H1 (cell line): ENCODE data around the gene DDX31. TPM values are rescaled to one million over a fixed set of nuclear protein-coding genes. Genes with fewer than 3 reads are reported as not detected.

Experiments used
- CTCF ChIA-PET: fragments of 300-600 bp; sonication (Branson Sonifier 250); formaldehyde crosslinking; loops from one replicate; lab custom pipeline; 2021; ENCODE audit not compliant: partially characterized antibody; lab: Charles Lee
- POLR2A ChIA-PET: fragments of 300-600 bp; sonication (Branson Sonifier 250); formaldehyde crosslinking; loops from one replicate; lab custom pipeline; 2021; ENCODE audit warnings: inconsistent platforms; ENCODE audit not compliant: partially characterized antibody; lab: Charles Lee
- DNase-seq, 2 experiments: peaks; one replicate each; pipeline versions ENCODE4 v3.0.0 to v3.0.0-alpha.2; 2010 to 2022; ENCODE audit warnings: low spot score in 2 of 2, low read depth in 1 of 2, mixed read lengths in 1 of 2
- FAIRE-seq: peaks from 2 replicates; lab custom pipeline; 2011; peaks lifted over from hg19 to GRCh38; lab: Jason Lieb, UNC
- H2AFZ ChIP-seq: 2 replicates; pipeline ENCODE4 v1.8.1; 2012; ENCODE audit warnings: low read length, inconsistent platforms
- H2AK5ac ChIP-seq: 2 replicates; pipeline ENCODE4 v1.6.1; 2013; ENCODE audit warnings: low read depth, low read length
- H2BK120ac ChIP-seq: replicated peaks from 2 replicates; pipeline ENCODE3; 2013; ENCODE audit warnings: low read depth, low read length, inconsistent platforms
- H2BK12ac ChIP-seq: 2 replicates; pipeline ENCODE4 v1.6.1; 2013; ENCODE audit warnings: low read depth, low read length
- H2BK15ac ChIP-seq: 2 replicates; pipeline ENCODE4 v1.6.1; 2013; ENCODE audit warnings: low read length
- H2BK20ac ChIP-seq: 2 replicates; pipeline ENCODE4 v1.6.1; 2013; ENCODE audit warnings: low read length
- H2BK5ac ChIP-seq: 2 replicates; pipeline ENCODE4 v1.6.1; 2013; ENCODE audit warnings: low read depth, low read length
- H3K14ac ChIP-seq: 2 replicates; pipeline ENCODE4 v1.6.1; 2013; ENCODE audit warnings: inconsistent platforms; ENCODE audit not compliant: insufficient read length
- H3K18ac ChIP-seq: 2 replicates; pipeline ENCODE4 v1.6.1; 2013; ENCODE audit warnings: low read length; ENCODE audit errors: extremely low read depth
- H3K23ac ChIP-seq: 2 replicates; pipeline ENCODE4 v1.6.1; 2013; ENCODE audit warnings: inconsistent platforms; ENCODE audit not compliant: insufficient read length
- H3K23me2 ChIP-seq: 2 replicates; pipeline ENCODE4 v1.6.1; 2013; ENCODE audit warnings: low read depth, low read length
- H3K27ac ChIP-seq: 2 replicates; pipeline ENCODE4 v1.6.1; 2011; ENCODE audit warnings: low read depth, low read length, inconsistent platforms
- H3K27me3 ChIP-seq, 4 experiments: replicated peaks in 1 of 4; 1 replicate in 1 of 4; 2 replicates in 3 of 4; pipeline versions ENCODE4 v1.6.1 to v1.8.1; 2011 to 2013; ENCODE audit warnings: low read length in 3 of 4, mild to moderate bottlenecking in 3 of 4, inconsistent platforms in 2 of 4, mixed read lengths in 2 of 4, moderate library complexity in 1 of 4; ENCODE audit not compliant: control insufficient read depth in 3 of 4, insufficient read depth in 3 of 4; ENCODE audit errors: extremely low read depth in 1 of 4
- H3K36me3 ChIP-seq, 4 experiments: 2 replicates each; pipeline versions ENCODE4 v1.6.1 to v1.8.1; 2011 to 2013; ENCODE audit warnings: mild to moderate bottlenecking in 4 of 4, low read length in 3 of 4, moderate library complexity in 2 of 4, control low read depth in 1 of 4, inconsistent platforms in 1 of 4; ENCODE audit not compliant: insufficient read depth in 4 of 4, control insufficient read depth in 2 of 4
- H3K4ac ChIP-seq: replicated peaks from 2 replicates; pipeline ENCODE3; 2013; ENCODE audit warnings: low read length, low read depth, mixed read lengths, inconsistent platforms; ENCODE audit not compliant: insufficient read length
- H3K4me1 ChIP-seq, 4 experiments: replicated peaks in 1 of 4; 1 replicate in 1 of 4; 2 replicates in 3 of 4; pipeline versions ENCODE4 v1.6.1 to v1.8.1; 2011 to 2013; ENCODE audit warnings: low read length in 3 of 4, inconsistent platforms in 2 of 4, mixed read lengths in 1 of 4; ENCODE audit not compliant: insufficient read depth in 4 of 4, control insufficient read depth in 3 of 4
- H3K4me2 ChIP-seq, 2 experiments: 2 replicates each; pipeline versions ENCODE4 v1.6.1 to v1.8.1; 2011 to 2013; ENCODE audit warnings: low read depth in 2 of 2, low read length in 2 of 2, control low read depth in 1 of 2, inconsistent platforms in 1 of 2, mild to moderate bottlenecking in 1 of 2; ENCODE audit not compliant: insufficient read depth in 1 of 2
- H3K4me3 ChIP-seq, 4 experiments: fragments of 200-600, 300-600 bp in 1 of 4; sonication (generic), shearing (Covaris generic), sonication (Bioruptor Twin) in 1 of 4; 2 replicates each; pipeline versions ENCODE4 v1.5.1 to v1.8.1; 2011 to 2016; ENCODE audit warnings: low read length in 4 of 4, low read depth in 3 of 4, control low read depth in 2 of 4, inconsistent platforms in 2 of 4, mild to moderate bottlenecking in 2 of 4, mixed read lengths in 1 of 4, moderate library complexity in 1 of 4; ENCODE audit not compliant: insufficient read depth in 2 of 4; ENCODE audit errors: extremely low read depth in 1 of 4
- H3K56ac ChIP-seq: replicated peaks from 2 replicates; pipeline ENCODE3; 2013; ENCODE audit warnings: low read depth, mild to moderate bottlenecking, mixed read lengths, low read length, inconsistent platforms; ENCODE audit not compliant: insufficient read length
- H3K79me1 ChIP-seq: 2 replicates; pipeline ENCODE4 v1.6.1; 2013; ENCODE audit warnings: low read depth, low read length, control low read depth
- H3K79me2 ChIP-seq, 2 experiments: 2 replicates each; pipeline versions ENCODE4 v1.6.1 to v1.8.1; 2012 to 2013; ENCODE audit warnings: low read length in 2 of 2, mild to moderate bottlenecking in 2 of 2, inconsistent platforms in 1 of 2; ENCODE audit not compliant: insufficient read depth in 2 of 2, control insufficient read depth in 1 of 2
- H3K9ac ChIP-seq, 4 experiments: replicated peaks in 1 of 4; 1 replicate in 1 of 4; 2 replicates in 3 of 4; pipeline versions ENCODE4 v1.6.1 to v1.8.1; 2011 to 2013; ENCODE audit warnings: low read depth in 3 of 4, low read length in 3 of 4, control low read depth in 2 of 4, mild to moderate bottlenecking in 2 of 4, moderate library complexity in 2 of 4, inconsistent platforms in 1 of 4; ENCODE audit errors: extremely low read depth in 1 of 4
- H3K9me3 ChIP-seq, 2 experiments: 2 replicates each; pipeline versions ENCODE4 v1.6.1 to v1.8.1; 2012 to 2013; ENCODE audit warnings: mild to moderate bottlenecking in 2 of 2, moderate library complexity in 2 of 2, control low read depth in 1 of 2, inconsistent platforms in 1 of 2, low read depth in 1 of 2, low read length in 1 of 2, mixed read lengths in 1 of 2; ENCODE audit not compliant: insufficient read depth in 2 of 2
- H4K20me1 ChIP-seq, 2 experiments: replicated peaks in 1 of 2; 2 replicates each; pipeline versions ENCODE3 to v1.8.1; 2011 to 2013; ENCODE audit warnings: inconsistent platforms in 2 of 2, low read length in 2 of 2, mild to moderate bottlenecking in 1 of 2; ENCODE audit not compliant: insufficient read depth in 2 of 2, control insufficient read depth in 1 of 2
- H4K5ac ChIP-seq: 2 replicates; pipeline ENCODE4 v1.6.1; 2013; ENCODE audit warnings: low read length, low read depth, mixed read lengths, inconsistent platforms; ENCODE audit not compliant: insufficient read length
- H4K8ac ChIP-seq: 2 replicates; pipeline ENCODE4 v1.8.0; 2013; ENCODE audit warnings: mild to moderate bottlenecking, moderate library complexity, low read length, inconsistent platforms; ENCODE audit not compliant: insufficient read depth; ENCODE audit errors: extremely low read depth
- H4K91ac ChIP-seq: replicated peaks from 2 replicates; pipeline ENCODE3; 2013; ENCODE audit warnings: low read length, mixed read lengths, inconsistent platforms; ENCODE audit not compliant: insufficient read length
- CBX8 ChIP-seq: fragments of 300-800, 300-1000 bp; sonication (generic); IDR thresholded peaks from 2 replicates; pipeline ENCODE4 v1.7.1; 2016; ENCODE audit warnings: low read depth, low read length, borderline replicate concordance
- CHD2 ChIP-seq: IDR thresholded peaks from 2 replicates; pipeline ENCODE4 v1.6.1; 2012; ENCODE audit warnings: low read length, improper control_type of control experiment
- EZH2 ChIP-seq: fragments of 200-600 bp; sonication (generic); IDR thresholded peaks from 2 replicates; pipeline ENCODE4 v1.7.1; 2012; ENCODE audit warnings: low read depth, mild to moderate bottlenecking, moderate library complexity, low read length, inconsistent platforms; ENCODE audit not compliant: severe bottlenecking
- RXRA ChIP-seq: IDR thresholded peaks from 2 replicates; pipeline ENCODE4 v1.6.1; 2011; ENCODE audit warnings: low read depth, mild to moderate bottlenecking, low read length, moderate library complexity; ENCODE audit not compliant: insufficient read depth
- SP2 ChIP-seq: IDR thresholded peaks from 2 replicates; pipeline ENCODE4 v1.6.1; 2012; ENCODE audit warnings: mild to moderate bottlenecking, low read length, inconsistent platforms
- YY1 ChIP-seq: IDR thresholded peaks from 2 replicates; pipeline ENCODE4 v1.6.1; 2011; ENCODE audit warnings: low read depth, mild to moderate bottlenecking, low read length
- WGBS, 2 experiments: shearing (Covaris generic) in 1 of 2; methylation state at CpG; one replicate each; pipeline versions ENCODE4 v1.1.6 to v1.1.7; 2013 to 2015; ENCODE audit warnings: low lambda C conversion rate in 2 of 2, mixed read lengths in 2 of 2, inconsistent platforms in 1 of 2, low coverage in 1 of 2, missing lambda C conversion rate in 1 of 2; ENCODE audit not compliant: insufficient replicate concordance in 2 of 2, insufficient coverage in 1 of 2, insufficient read length in 1 of 2; ENCODE audit errors: extremely low coverage in 1 of 2, missing lambda C conversion rate in 1 of 2; 5-methylcytosine and 5-hydroxymethylcytosine counted together
- polyA plus RNA-seq, 7 experiments: library from polyadenylated mRNA; depleted of rRNA in 3 of 7; stranded (reverse) in 5 of 7; unstranded in 2 of 7; fragments of >200 nt in 5 of 7; fragments of 200-250 nt in 2 of 7; gene quantifications; 1 replicate in 5 of 7; 2 replicates in 1 of 7; 4 replicates in 1 of 7; pipeline versions ENCODE4 v1.2.1 to v1.2.3, GENCODE V29; 2011 to 2013; ENCODE audit warnings: missing spikeins in 2 of 7, mixed read lengths in 2 of 7
- total RNA-seq: library from RNA; stranded (reverse); fragmentation: NEBNext Ultra II Directional; extraction: Animal tissue kit (Norgen Biotek cat#: 25700); gene quantifications from 2 replicates; pipeline ENCODE4 v1.2.1, GENCODE V29; 2021

Gene DDX31
- total and polyA plus RNA-seq, 2 of the 8 experiments (the other 6 are each of a cell fraction or from before 2014, with no cell fraction given): 9.5 to 23.7 TPM

GRCh38 chr9:132562306-132562573 is 107.5 kb downstream of the DDX31 start:
- no peak overlapping the region for H3K4me2 ChIP-seq
- H3K4me1 ChIP-seq: peaks cover 0 to 3% (median 0%) of the 10 kb centered on the region in 4 experiments; a peak in 1 of 7 replicates
- no peak overlapping the region for H4K91ac ChIP-seq
- no peak for DNase-seq
- H3K9ac ChIP-seq: no peak overlapping the region
- H3K23me2 ChIP-seq: no peaks in the 10 kb centered on the region
- no peaks in the 10 kb centered on the region for H3K36me3 ChIP-seq
- H3K27me3 ChIP-seq: no peaks in the 10 kb centered on the region
- no peak overlapping the region for H2BK15ac ChIP-seq
- no peak overlapping the region for H2BK120ac ChIP-seq
- FAIRE-seq: no peak
- H4K20me1 ChIP-seq: no peaks in the 10 kb centered on the region
- H3K4me3 ChIP-seq: no peak overlapping the region
- CTCF ChIA-PET: interaction anchor here (0.6 to 2.8 kb wide), 4 partner anchors 9 to 54 kb away, joined by 3 to 13 read pairs (median 8); no protein-coding TSS in a partner anchor
- H3K27ac ChIP-seq: no peak overlapping the region
- no peak overlapping the region for H3K4ac ChIP-seq
- POLR2A ChIA-PET: no interaction called here
- no peak overlapping the region for H3K56ac ChIP-seq
- no peaks in the 10 kb centered on the region for H3K79me1 ChIP-seq
- no peaks in the 10 kb centered on the region for H3K79me2 ChIP-seq
- H2AFZ ChIP-seq: no peak overlapping the region
- no peak overlapping the region for H2BK20ac ChIP-seq
- no peak for TF ChIP-seq EZH2
- no peak for TF ChIP-seq CBX8
- TF ChIP-seq YY1: no peak
- no peak for TF ChIP-seq SP2
- no peak for TF ChIP-seq CHD2
- no peak for TF ChIP-seq RXRA
- no peak overlapping the region for H3K18ac ChIP-seq
- no peak overlapping the region for H4K5ac ChIP-seq
- H2BK12ac ChIP-seq: no peak overlapping the region
- no peak overlapping the region for H2BK5ac ChIP-seq
- peaks cover 0 to 2% of the 10 kb centered on the region in 2 experiments; a peak in 1 of 4 replicates for H3K9me3 ChIP-seq
- no peak overlapping the region for H3K14ac ChIP-seq
- no peak overlapping the region for H3K23ac ChIP-seq
- WGBS, 2 experiments: 81% methylated on average over 4 of the region's 4 CpGs; no CpG with 5 or more reads in 1 of the 2 experiments
- no peak overlapping the region for H2AK5ac ChIP-seq
- no peak overlapping the region for H4K8ac ChIP-seq
